ENCODE measurements around the gene KCNT1. TPM values are rescaled to one million over a fixed set of nuclear protein-coding genes. Genes with fewer than 3 reads are reported as not detected.

Gene KCNT1
- total RNA-seq, 6 experiments from 2014 or later, result not detected

GRCh38 chr9:135789838-135790291, 87.9 kb downstream of the KCNT1 start:
- no peak overlapping the region for H3K27ac Mint-ChIP-seq
- no peaks in the 10 kb centered on the region for H3K36me3 Mint-ChIP-seq (ENCODE audit: low read depth)
- no peaks in the 10 kb centered on the region for H3K4me1 Mint-ChIP-seq (ENCODE audit: low read depth)

DNA sequence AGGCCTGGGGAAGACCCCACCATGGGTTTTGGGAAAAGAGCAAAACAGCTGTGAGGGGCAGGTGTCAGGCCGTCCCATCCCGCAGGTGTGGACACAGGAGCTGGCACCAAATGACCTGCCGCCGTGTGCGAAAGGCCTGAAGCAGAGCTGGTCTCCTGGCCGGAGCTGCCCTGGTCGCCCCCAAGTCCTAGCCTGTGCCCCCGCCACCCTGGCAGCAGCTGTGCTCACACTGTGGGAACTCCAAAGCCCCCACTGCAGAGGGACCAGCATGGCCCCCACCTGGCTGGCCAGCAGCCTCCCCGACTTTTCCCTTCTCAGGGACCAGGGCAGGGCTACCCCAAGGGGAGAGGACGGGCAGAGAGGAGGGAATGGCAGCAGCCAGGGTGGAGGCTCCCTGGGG, 88.4 kb downstream of the KCNT1 start:
- DNase-seq, result no peak
- Mint-ChIP-seq H3K9me3 (no peaks in the 10 kb centered on the region), H3K4me3 (no peak overlapping the region), H3K27me3 (ENCODE audit: insufficient read depth) (peaks cover 13% of the 10 kb centered on the region), H3K36me3 (ENCODE audit: low read depth) (no peaks in the 10 kb centered on the region), H3K4me1 (ENCODE audit: low read depth) (no peaks in the 10 kb centered on the region), H3K27ac (no peak overlapping the region)
- TF ChIP-seq CTCF (IDR thresholded peaks at IDR 0.05), result no peak

More at GRCh38 chr9:135789838-135790291, 87.9 kb downstream of the KCNT1 start:
- H3K9me3 Mint-ChIP-seq, result no peaks in the 10 kb centered on the region
- TF ChIP-seq CTCF (IDR thresholded peaks at IDR 0.05), result no peak
- peaks cover 11% of the 10 kb centered on the region for H3K27me3 Mint-ChIP-seq (ENCODE audit: insufficient read depth)
- no peak overlapping the region for H3K4me3 Mint-ChIP-seq
- no peak for DNase-seq

- Mint-ChIP-seq H3K4me3 (no peak overlapping the region), H3K27ac (no peak overlapping the region), H3K4me1 (ENCODE audit: low read depth) (no peaks in the 10 kb centered on the region), H3K27me3 (ENCODE audit: insufficient read depth) (peaks cover 13% of the 10 kb centered on the region), H3K9me3 (no peaks in the 10 kb centered on the region), H3K36me3 (ENCODE audit: low read depth) (no peaks in the 10 kb centered on the region)
- DNase-seq, result no peak
- no peak for TF ChIP-seq CTCF (IDR thresholded peaks at IDR 0.05)
These were observed 88.9 kb downstream of the KCNT1 start for GRCh38 chr9:135790850-135791249.

DNA sequence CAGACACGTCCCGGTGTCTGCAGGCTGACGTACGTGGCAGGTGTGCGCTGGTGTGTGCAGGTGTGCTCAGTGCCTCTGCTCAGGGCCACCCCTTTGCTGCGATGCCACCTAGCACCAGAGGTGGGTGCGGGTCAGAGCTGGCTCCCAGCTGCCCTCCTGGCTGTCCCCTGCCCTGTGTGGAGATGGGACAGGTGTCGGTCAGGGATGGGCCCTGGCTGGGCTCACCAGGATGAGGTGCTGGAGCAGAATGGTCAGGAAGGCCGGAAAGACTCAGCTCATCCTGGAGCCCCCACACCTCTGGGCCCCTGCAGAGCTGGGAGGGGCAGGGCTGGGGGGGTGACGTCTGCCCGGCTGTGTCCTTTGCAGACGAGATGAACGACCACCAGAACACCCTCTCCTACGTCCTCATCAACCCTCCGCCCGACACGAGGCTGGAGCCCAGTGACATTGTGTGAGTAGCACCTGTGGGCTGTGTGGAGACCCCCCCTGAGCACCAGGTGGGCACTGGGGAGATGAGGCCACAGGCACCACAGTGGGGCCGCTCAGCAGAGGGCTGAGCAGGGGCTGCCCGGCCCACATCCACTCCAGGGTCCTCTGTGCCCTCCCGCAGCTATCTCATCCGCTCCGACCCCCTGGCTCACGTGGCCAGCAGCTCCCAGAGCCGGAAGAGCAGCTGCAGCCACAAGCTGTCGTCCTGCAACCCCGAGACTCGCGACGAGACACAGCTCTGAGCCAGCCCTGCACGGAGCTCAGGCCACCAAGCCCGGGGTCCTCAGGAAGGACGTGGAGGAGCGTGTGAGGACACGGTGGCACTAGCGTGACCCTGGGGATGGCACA, 89.7 kb downstream of the KCNT1 start:
- TF ChIP-seq CTCF (IDR thresholded peaks at IDR 0.05), result no peak
- no peaks in the 10 kb centered on the region for H3K9me3 Mint-ChIP-seq
- no peak for DNase-seq
- no peaks in the 10 kb centered on the region for H3K36me3 Mint-ChIP-seq (ENCODE audit: low read depth)
- H3K27me3 Mint-ChIP-seq (ENCODE audit: insufficient read depth), result peaks cover 14% of the 10 kb centered on the region
- H3K27ac Mint-ChIP-seq, result no peak overlapping the region
- H3K4me1 Mint-ChIP-seq (ENCODE audit: low read depth), result no peaks in the 10 kb centered on the region
- no peak overlapping the region for H3K4me3 Mint-ChIP-seq

DNA sequence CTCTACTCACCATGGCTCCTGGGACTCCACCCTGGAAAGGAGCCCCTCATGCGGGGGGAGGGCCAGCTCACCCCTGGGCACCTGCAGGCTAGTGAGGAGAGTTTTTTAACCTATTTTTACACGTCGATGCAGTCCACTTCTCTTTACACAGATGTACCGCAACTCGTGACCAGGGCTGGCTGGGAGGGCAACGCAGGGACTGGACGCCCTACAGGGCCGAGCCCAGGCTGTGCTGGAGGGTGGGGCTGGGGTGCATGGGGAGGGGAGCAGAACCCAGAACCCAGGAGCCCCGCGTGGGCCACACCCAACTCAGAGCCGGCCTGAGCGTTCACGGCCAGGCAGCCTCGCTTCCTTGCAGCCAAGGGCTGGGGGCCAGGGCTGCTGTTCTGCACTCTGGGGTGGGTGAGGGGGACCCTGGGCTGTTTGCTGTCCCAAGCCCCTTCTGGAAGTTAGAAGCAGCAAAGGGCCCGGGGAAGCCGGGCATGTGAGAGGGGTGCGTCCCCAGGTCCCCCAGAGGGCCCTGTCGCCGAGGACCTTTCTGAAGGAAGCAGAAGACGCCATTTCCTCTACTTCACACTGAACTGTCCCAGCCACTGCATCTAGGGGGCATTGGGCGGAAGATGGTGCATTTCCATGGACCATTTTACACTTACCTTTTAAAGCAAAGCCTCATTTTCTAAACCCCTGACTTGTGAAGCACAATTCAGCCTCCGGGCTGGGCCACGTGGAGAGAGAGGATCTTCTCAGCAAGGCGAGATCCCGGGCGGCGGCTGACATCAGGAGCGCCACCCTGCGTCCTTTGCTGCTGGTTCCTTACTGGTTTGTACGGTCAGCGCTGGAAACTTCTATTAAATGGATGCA, 90.5 kb downstream of the KCNT1 start:
- no peak for TF ChIP-seq CTCF (IDR thresholded peaks at IDR 0.05)
- H3K4me1 Mint-ChIP-seq (ENCODE audit: low read depth), result peaks cover 4% of the 10 kb centered on the region; the same call in 1 of the 2 replicates
- H3K36me3 Mint-ChIP-seq (ENCODE audit: low read depth), result no peaks in the 10 kb centered on the region
- H3K4me3 Mint-ChIP-seq, result no peak overlapping the region
- H3K9me3 Mint-ChIP-seq, result no peaks in the 10 kb centered on the region
- no peak overlapping the region for H3K27ac Mint-ChIP-seq
- H3K27me3 Mint-ChIP-seq (ENCODE audit: insufficient read depth), result peaks cover 14% of the 10 kb centered on the region
- DNase-seq, result no peak
